IMR-90 (cell line): ENCODE results near the gene USP53. TPM values are rescaled to one million over a fixed set of nuclear protein-coding genes. Genes with fewer than 3 reads are reported as not detected.

Experiments used
- ATAC-seq: fragments of 200-7000 bp; cut with Tn5 transposase; 2 replicates; pipeline ENCODE4 v1.9.1; 2020; ENCODE audit warnings: low read depth, mild to moderate bottlenecking, moderate library complexity
- BruUV-seq: library from RNA; stranded (reverse); fragments of 400-500 nt; replicated peaks from 2 replicates; lab custom pipeline; 2021; lab: Mats Ljungman, UMichigan
- CTCF ChIA-PET: fragments of 300-600 bp; formaldehyde crosslinking; extraction: SDS; loops from one replicate; lab custom pipeline; 2021; ENCODE audit warnings: antibody characterized with exemption; lab: Yijun Ruan, JAX
- POLR2A ChIA-PET: fragments of 300-600 bp; sonication (Branson Sonifier 250); formaldehyde crosslinking; loops from one replicate; lab custom pipeline; 2022; ENCODE audit warnings: antibody characterized with exemption; ENCODE audit not compliant: unreplicated experiment; lab: Charles Lee
- DNase-seq: peaks from one replicate; pipeline ENCODE4 v3.0.0; 2013
- H2AFZ ChIP-seq: replicated peaks from 2 replicates; pipeline ENCODE3; 2013; ENCODE audit warnings: low read length, mild to moderate bottlenecking; ENCODE audit not compliant: poor library complexity
- H2AK5ac ChIP-seq: 2 replicates; pipeline ENCODE4 v1.6.1; 2013; ENCODE audit warnings: low read depth, low read length, inconsistent platforms
- H2AK9ac ChIP-seq: replicated peaks from 2 replicates; pipeline ENCODE3; 2013; ENCODE audit warnings: mild to moderate bottlenecking, low read depth, low read length, moderate library complexity; ENCODE audit not compliant: poor library complexity
- H2BK120ac ChIP-seq: 2 replicates; pipeline ENCODE4 v1.6.1; 2013; ENCODE audit warnings: low read depth, low read length, inconsistent platforms
- H2BK15ac ChIP-seq: 3 replicates; pipeline ENCODE4 v1.6.1; 2013; ENCODE audit warnings: low read depth, low read length, inconsistent platforms
- H2BK20ac ChIP-seq: 2 replicates; pipeline ENCODE4 v1.6.1; 2013; ENCODE audit warnings: low read depth, mild to moderate bottlenecking, inconsistent platforms, low read length, moderate library complexity
- H2BK5ac ChIP-seq: 2 replicates; pipeline ENCODE4 v1.6.1; 2013; ENCODE audit warnings: mild to moderate bottlenecking, low read depth, low read length, inconsistent platforms; ENCODE audit not compliant: poor library complexity, severe bottlenecking
- H3K14ac ChIP-seq: replicated peaks from 2 replicates; pipeline ENCODE4 v1.6.1; 2013; ENCODE audit warnings: low read depth, low read length, inconsistent platforms
- H3K18ac ChIP-seq: 2 replicates; pipeline ENCODE4 v1.6.1; 2013; ENCODE audit warnings: low read depth, low read length, control low read depth
- H3K23ac ChIP-seq: 2 replicates; pipeline ENCODE4 v1.6.1; 2013; ENCODE audit warnings: low read depth, low read length, inconsistent platforms
- H3K27ac ChIP-seq: 2 replicates; pipeline ENCODE4 v1.5.1; 2013; ENCODE audit warnings: mild to moderate bottlenecking, control low read depth, low read length; ENCODE audit not compliant: insufficient read depth
- H3K27me3 ChIP-seq: 2 replicates; pipeline ENCODE4 v1.6.1; 2013; ENCODE audit warnings: low read length; ENCODE audit not compliant: control insufficient read depth, insufficient read depth
- H3K36me3 ChIP-seq: 2 replicates; pipeline ENCODE4 v1.6.1; 2013; ENCODE audit warnings: low read length, mixed read lengths; ENCODE audit not compliant: control insufficient read depth, insufficient read depth
- H3K4ac ChIP-seq: 2 replicates; pipeline ENCODE4 v1.6.1; 2013; ENCODE audit warnings: low read depth, low read length, inconsistent platforms
- H3K4me1 ChIP-seq: 2 replicates; pipeline ENCODE4 v1.6.1; 2013; ENCODE audit warnings: low read length, mixed read lengths; ENCODE audit not compliant: control insufficient read depth, insufficient read depth
- H3K4me2 ChIP-seq: 2 replicates; pipeline ENCODE4 v1.6.1; 2013; ENCODE audit warnings: low read depth, mild to moderate bottlenecking, control low read depth, low read length, moderate library complexity
- H3K4me3 ChIP-seq: 2 replicates; pipeline ENCODE4 v1.5.1; 2013; ENCODE audit warnings: low read depth, mild to moderate bottlenecking, control low read depth, low read length, moderate library complexity; ENCODE audit not compliant: insufficient read depth
- H3K56ac ChIP-seq: 2 replicates; pipeline ENCODE4 v1.6.1; 2013; ENCODE audit warnings: low read length, inconsistent platforms; ENCODE audit not compliant: insufficient read depth; ENCODE audit errors: extremely low read depth
- H3K79me1 ChIP-seq, 2 experiments: 2 replicates each; pipeline ENCODE4 v1.6.1; 2013; ENCODE audit warnings: low read length in 2 of 2, inconsistent platforms in 1 of 2, low read depth in 1 of 2
- H3K9ac ChIP-seq: 2 replicates; pipeline ENCODE4 v1.6.1; 2013; ENCODE audit warnings: low read depth, low read length, control low read depth
- H3K9me1 ChIP-seq: 2 replicates; pipeline ENCODE4 v1.6.1; 2013; ENCODE audit warnings: low read length, inconsistent platforms; ENCODE audit not compliant: insufficient read depth
- H3K9me3 ChIP-seq: 2 replicates; pipeline ENCODE4 v1.6.1; 2013; ENCODE audit warnings: low read length; ENCODE audit not compliant: control insufficient read depth, insufficient read depth
- H4K20me1 ChIP-seq: 2 replicates; pipeline ENCODE4 v1.6.1; 2013; ENCODE audit warnings: low read length, inconsistent platforms; ENCODE audit not compliant: insufficient read depth
- H4K5ac ChIP-seq: 2 replicates; pipeline ENCODE4 v1.6.1; 2013; ENCODE audit warnings: mild to moderate bottlenecking, low read depth, low read length, control low read depth
- H4K8ac ChIP-seq, 2 experiments: 2 replicates each; pipeline ENCODE4 v1.6.1; 2013; ENCODE audit warnings: low read depth in 2 of 2, low read length in 2 of 2, control low read depth in 1 of 2, inconsistent platforms in 1 of 2
- H4K91ac ChIP-seq: 2 replicates; pipeline ENCODE4 v1.6.1; 2013; ENCODE audit warnings: low read depth, low read length, inconsistent platforms; ENCODE audit not compliant: insufficient read depth
- BHLHE40 ChIP-seq: fragments of 150-350 bp; IDR thresholded peaks from 2 replicates; pipeline ENCODE4 v1.6.1; 2016; ENCODE audit warnings: mild to moderate bottlenecking, low read depth, low read length
- CEBPB ChIP-seq: IDR thresholded peaks from 2 replicates; pipeline ENCODE4 v1.6.1; 2012; ENCODE audit warnings: low read depth, low read length, improper control_type of control experiment
- CHD1 ChIP-seq: IDR thresholded peaks from 2 replicates; pipeline ENCODE4 v1.6.1; 2012; ENCODE audit warnings: low read depth, low read length, improper control_type of control experiment
- FOS ChIP-seq: fragments of 150-350 bp; IDR thresholded peaks from 2 replicates; pipeline ENCODE4 v1.6.1; 2016; ENCODE audit warnings: low read depth, low read length
- MAFK ChIP-seq: IDR thresholded peaks from 2 replicates; pipeline ENCODE4 v1.6.1; 2012; ENCODE audit warnings: low read depth, low read length, improper control_type of control experiment
- MAZ ChIP-seq: IDR thresholded peaks from 2 replicates; pipeline ENCODE4 v1.6.1; 2012; ENCODE audit warnings: low read depth, mild to moderate bottlenecking, low read length, improper control_type of control experiment, moderate library complexity, borderline replicate concordance
- MXI1 ChIP-seq: IDR thresholded peaks from 2 replicates; pipeline ENCODE4 v1.6.1; 2012; ENCODE audit warnings: low read depth, mild to moderate bottlenecking, low read length, moderate library complexity, borderline replicate concordance
- NFE2L2 ChIP-seq: fragments of 150-350 bp; IDR thresholded peaks from 2 replicates; pipeline ENCODE4 v1.6.1; 2016; ENCODE audit warnings: low read depth, mild to moderate bottlenecking, low read length
- POLR2A ChIP-seq: IDR thresholded peaks from 2 replicates; pipeline ENCODE4 v1.6.1; 2012; ENCODE audit warnings: mild to moderate bottlenecking, low read depth, low read length
- RAD21 ChIP-seq: IDR thresholded peaks from 2 replicates; pipeline ENCODE4 v1.6.1; 2012; ENCODE audit warnings: low read length, improper control_type of control experiment
- RFX5 ChIP-seq: IDR thresholded peaks from 2 replicates; pipeline ENCODE4 v1.8.0; 2012; ENCODE audit warnings: low read depth, mild to moderate bottlenecking, low read length, moderate library complexity
- SMC3 ChIP-seq: fragments of 150-350 bp; IDR thresholded peaks from 2 replicates; pipeline ENCODE4 v1.6.1; 2016; ENCODE audit warnings: low read depth, mild to moderate bottlenecking, antibody characterized with exemption, low read length, moderate library complexity
- WGBS, 2 experiments: methylation state at CpG; one replicate each; pipeline versions ENCODE4 v1.1.5 to v1.1.7; 2013; ENCODE audit warnings: missing lambda C conversion rate in 2 of 2; ENCODE audit not compliant: insufficient read length in 1 of 2; ENCODE audit errors: extremely low coverage in 2 of 2; 5-methylcytosine and 5-hydroxymethylcytosine counted together
- dilution Hi-C: fragments of 300-500 bp; cut with HindIII; formaldehyde crosslinking; loops from one replicate; pipeline ENCODE4 v1.14.3; 2018; ENCODE audit warnings: low sequenced_read_pairs; ENCODE audit not compliant: unreplicated experiment
- in situ Hi-C: fragments of 300-500 bp; cut with MboI; formaldehyde crosslinking; loops from 3 replicates; pipeline ENCODE4 v1.14.3; 2019; ENCODE audit warnings: low sequenced_read_pairs, inconsistent platforms, mixed read lengths
- intact Hi-C: fragments of 100-400 bp; cut with micrococcal nuclease; formaldehyde crosslinking; loops from 2 replicates; pipeline ENCODE4 v1.10.0; 2022
- polyA plus RNA-seq, 3 experiments: library from polyadenylated mRNA; depleted of rRNA; stranded (reverse); fragments of >200 nt; gene quantifications; 2 replicates each; pipeline ENCODE4 v1.2.3, GENCODE V29; 2012; ENCODE audit warnings: low replicate concordance in 1 of 3
- total RNA-seq: library from RNA; depleted of rRNA; stranded (reverse); fragments of >200 nt; gene quantifications from 2 replicates; pipeline ENCODE4 v1.2.3, GENCODE V29; 2012
- TF ChIP-seq, protein P1 (sequence below): fragments of 150-350 bp; IDR thresholded peaks from 2 replicates; pipeline ENCODE4 v1.6.1; 2016; ENCODE audit warnings: low read depth, mild to moderate bottlenecking, low read length, moderate library complexity, borderline replicate concordance
- TF ChIP-seq, protein P2 (sequence below): conservative IDR thresholded peaks from 2 replicates; pipeline ENCODE4 v1.5.1; 2012; ENCODE audit warnings: mild to moderate bottlenecking, low read depth, low read length, improper control_type of control experiment

Gene USP53
- total and polyA plus RNA-seq, 2 of the 4 experiments (the other 2 are of a cell fraction): 11.2 to 24.0 TPM

DNA sequence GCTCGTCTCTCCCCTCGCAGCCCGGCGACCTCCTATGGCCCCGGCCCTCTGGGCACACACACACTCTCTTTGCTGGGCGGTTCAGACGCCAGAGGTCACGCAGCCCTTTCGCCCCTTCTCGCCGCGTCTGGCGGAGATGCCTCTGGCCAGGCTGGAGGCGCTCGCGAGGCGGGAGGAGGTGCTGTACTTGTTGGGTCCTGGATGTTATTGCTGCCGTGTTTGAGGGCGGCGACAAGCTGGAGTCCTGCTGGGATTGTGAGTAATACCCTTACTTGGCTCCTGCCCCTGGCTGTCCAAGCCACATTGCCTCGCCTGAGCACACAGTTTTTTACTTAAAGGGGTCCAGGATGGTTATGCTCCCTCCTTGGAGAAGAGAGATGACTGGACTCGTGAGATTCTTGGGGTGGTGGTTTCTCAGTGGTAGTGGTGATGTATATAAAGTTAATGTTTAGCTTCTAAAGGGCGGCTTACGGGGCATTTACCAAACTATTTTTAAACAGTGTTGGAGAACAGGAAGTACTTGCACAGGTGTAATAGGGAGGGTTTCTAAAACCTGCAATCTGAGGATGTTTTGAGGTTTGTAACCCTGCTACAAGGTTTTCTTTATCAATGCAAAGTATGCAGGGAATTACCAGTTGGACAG lies 572 bp downstream of the USP53 start:
- H4K8ac ChIP-seq: peak overlapping the region in 1 of 2 experiments; percentile 52; a peak in 1 of 4 replicates
- peak overlapping the region; percentile 4; the same call in 1 of the 2 replicates for H3K23ac ChIP-seq
- peak overlapping the region; percentile 91 for H3K56ac ChIP-seq
- H3K14ac ChIP-seq: peak overlapping the region; percentile 47
- dilution Hi-C loops (no loop called here), in situ Hi-C loops (loop anchor here (10.0 kb wide), 3 partner anchors 108 to 228 kb away; no protein-coding TSS in a partner anchor), intact Hi-C loops (loop anchor here (1.0 to 2.0 kb wide), 4 partner anchors 72 to 231 kb away; no protein-coding TSS in a partner anchor)
- H3K4me2 ChIP-seq: peak overlapping the region; percentile 94
- 0 out of 3 replicates have a peak overlapping the region, but pooled peaks have one; percentile 9 for H2BK15ac ChIP-seq
- peak overlapping the region; percentile 84 for H2AK9ac ChIP-seq
- peaks cover 10 to 33% of the 10 kb centered on the region in 2 experiments; a peak in 3 of 4 replicates for H3K79me1 ChIP-seq
- CTCF ChIA-PET: interaction anchor here (0.7 to 1.5 kb wide), 5 partner anchors 8 to 219 kb away, joined by 3 to 5 read pairs (median 3); no protein-coding TSS in a partner anchor
- H3K4me1 ChIP-seq: peaks cover 3% of the 10 kb centered on the region; the same call in 1 of the 2 replicates
- H2AK5ac ChIP-seq: 0 out of 2 replicates have a peak overlapping the region, but pooled peaks have one; percentile 5
- WGBS, 2 experiments: 0% methylated on average over 11 of the region's 24 CpGs; no CpG with 5 or more reads in 1 of the 2 experiments
- no peaks in the 10 kb centered on the region for H3K9me3 ChIP-seq
- POLR2A ChIA-PET: interaction anchor here (1.0 to 2.1 kb wide), 6 partner anchors 9 to 224 kb away, joined by 3 to 8 read pairs (median 4); no protein-coding TSS in a partner anchor
- peaks cover 4% of the 10 kb centered on the region; the same call in 1 of the 2 replicates for H3K9me1 ChIP-seq
- peak overlapping the region; percentile 75 for H2BK5ac ChIP-seq
- H4K91ac ChIP-seq: peak overlapping the region; percentile 53
- H2BK120ac ChIP-seq: peak overlapping the region; percentile 37
- peak overlapping the region; percentile 46 for H3K9ac ChIP-seq
- BruUV-seq: TSS peak; percentile 55
- H3K27ac ChIP-seq: peak overlapping the region; percentile 69
- H3K4me3 ChIP-seq: peak overlapping the region; percentile 74
- no peaks in the 10 kb centered on the region for H3K27me3 ChIP-seq
- H4K5ac ChIP-seq: peak overlapping the region; percentile 16; the same call in 1 of the 2 replicates
- H3K18ac ChIP-seq: peak overlapping the region; percentile 65
- peak overlapping the region; percentile 16 for H2BK20ac ChIP-seq
- peak overlapping the region; percentile 95 for H2AFZ ChIP-seq
- H3K4ac ChIP-seq: peak overlapping the region; percentile 34
- peaks cover 3% of the 10 kb centered on the region; the same call in 1 of the 2 replicates for H3K36me3 ChIP-seq
- H4K20me1 ChIP-seq: no peaks in the 10 kb centered on the region
- peak; percentile 94 for DNase-seq
- peak; percentile 75 for ATAC-seq
- TF ChIP-seq RFX5: no peak
- no peak for TF ChIP-seq MAZ
- peak; percentile 78; the same call in 1 of the 2 replicates for TF ChIP-seq MXI1
- TF ChIP-seq, protein P1, sequence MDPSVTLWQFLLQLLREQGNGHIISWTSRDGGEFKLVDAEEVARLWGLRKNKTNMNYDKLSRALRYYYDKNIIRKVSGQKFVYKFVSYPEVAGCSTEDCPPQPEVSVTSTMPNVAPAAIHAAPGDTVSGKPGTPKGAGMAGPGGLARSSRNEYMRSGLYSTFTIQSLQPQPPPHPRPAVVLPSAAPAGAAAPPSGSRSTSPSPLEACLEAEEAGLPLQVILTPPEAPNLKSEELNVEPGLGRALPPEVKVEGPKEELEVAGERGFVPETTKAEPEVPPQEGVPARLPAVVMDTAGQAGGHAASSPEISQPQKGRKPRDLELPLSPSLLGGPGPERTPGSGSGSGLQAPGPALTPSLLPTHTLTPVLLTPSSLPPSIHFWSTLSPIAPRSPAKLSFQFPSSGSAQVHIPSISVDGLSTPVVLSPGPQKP: no peak
- peak; percentile 2; the same call in 1 of the 2 replicates for TF ChIP-seq CEBPB
- TF ChIP-seq, protein P2, sequence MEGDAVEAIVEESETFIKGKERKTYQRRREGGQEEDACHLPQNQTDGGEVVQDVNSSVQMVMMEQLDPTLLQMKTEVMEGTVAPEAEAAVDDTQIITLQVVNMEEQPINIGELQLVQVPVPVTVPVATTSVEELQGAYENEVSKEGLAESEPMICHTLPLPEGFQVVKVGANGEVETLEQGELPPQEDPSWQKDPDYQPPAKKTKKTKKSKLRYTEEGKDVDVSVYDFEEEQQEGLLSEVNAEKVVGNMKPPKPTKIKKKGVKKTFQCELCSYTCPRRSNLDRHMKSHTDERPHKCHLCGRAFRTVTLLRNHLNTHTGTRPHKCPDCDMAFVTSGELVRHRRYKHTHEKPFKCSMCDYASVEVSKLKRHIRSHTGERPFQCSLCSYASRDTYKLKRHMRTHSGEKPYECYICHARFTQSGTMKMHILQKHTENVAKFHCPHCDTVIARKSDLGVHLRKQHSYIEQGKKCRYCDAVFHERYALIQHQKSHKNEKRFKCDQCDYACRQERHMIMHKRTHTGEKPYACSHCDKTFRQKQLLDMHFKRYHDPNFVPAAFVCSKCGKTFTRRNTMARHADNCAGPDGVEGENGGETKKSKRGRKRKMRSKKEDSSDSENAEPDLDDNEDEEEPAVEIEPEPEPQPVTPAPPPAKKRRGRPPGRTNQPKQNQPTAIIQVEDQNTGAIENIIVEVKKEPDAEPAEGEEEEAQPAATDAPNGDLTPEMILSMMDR: peak; percentile 38
- TF ChIP-seq NFE2L2: no peak
- no peak for TF ChIP-seq FOS
- TF ChIP-seq RAD21: peak; percentile 33
- no peak for TF ChIP-seq CHD1
- TF ChIP-seq POLR2A: 0 out of 2 replicates have a peak, but pooled peaks have one; percentile 3
- TF ChIP-seq SMC3: no peak
- TF ChIP-seq MAFK: no peak
- TF ChIP-seq BHLHE40: 0 out of 2 replicates have a peak, but pooled peaks have one; percentile 20
